CD4-positive, alpha-beta T cell treated with Interleukin-15 for 4 hours (primary cell): ENCODE data around the gene PTPRD.

Experiments used
- DNase-seq: peaks from one replicate; pipeline ENCODE4 v3.0.0-alpha.2; 2020; ENCODE audit warnings: low spot score

The PTPRD gene

DNA sequence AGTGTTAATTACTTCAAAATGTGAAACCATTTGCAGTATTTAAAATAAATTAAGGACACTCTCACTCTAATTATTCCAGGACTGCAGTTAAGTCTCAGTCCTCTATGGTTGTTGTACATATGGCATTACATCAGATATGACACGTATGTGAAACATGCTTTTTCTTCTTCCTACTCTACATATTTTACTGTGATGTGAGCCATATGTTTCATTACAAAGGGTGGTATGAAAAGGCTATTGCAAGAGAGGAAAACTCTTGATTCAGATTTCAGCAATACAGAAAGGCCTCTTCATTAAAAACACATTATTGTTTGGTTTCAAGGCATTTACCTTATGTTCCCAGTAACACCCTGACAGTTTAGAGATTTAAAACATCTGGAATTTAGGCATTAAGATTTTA lies 1848.8 kb downstream of the PTPRD start:
- no peak for DNase-seq

DNA sequence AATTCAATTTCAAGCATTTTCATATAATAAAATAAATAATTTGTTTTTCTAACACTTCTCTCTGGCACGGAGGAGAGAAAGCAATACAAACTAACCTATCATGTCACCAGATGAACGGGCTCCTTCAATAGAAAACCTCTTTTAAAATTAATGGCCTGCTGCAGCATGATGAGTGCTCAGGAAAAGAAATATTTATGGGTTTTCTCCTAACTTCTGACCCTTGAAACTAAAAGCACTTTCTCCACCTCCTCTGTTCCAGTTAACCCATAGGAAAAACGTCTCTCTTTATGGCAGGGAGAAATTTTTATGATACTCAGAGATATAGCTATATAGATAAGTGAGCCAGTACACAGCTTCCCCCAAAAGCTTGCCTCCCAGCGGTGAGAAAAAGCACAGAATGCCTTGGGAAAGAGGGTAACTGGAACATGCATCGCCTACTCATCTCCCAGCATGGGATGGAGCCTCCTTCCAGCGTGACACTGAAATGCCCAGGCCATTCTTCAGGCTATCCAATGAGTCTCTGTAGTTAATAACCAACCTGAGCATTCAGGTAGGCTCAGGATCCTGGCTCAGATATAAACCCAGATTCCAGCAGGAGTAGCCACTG lies 1850.2 kb downstream of the PTPRD start:
- DNase-seq: no peak

DNA sequence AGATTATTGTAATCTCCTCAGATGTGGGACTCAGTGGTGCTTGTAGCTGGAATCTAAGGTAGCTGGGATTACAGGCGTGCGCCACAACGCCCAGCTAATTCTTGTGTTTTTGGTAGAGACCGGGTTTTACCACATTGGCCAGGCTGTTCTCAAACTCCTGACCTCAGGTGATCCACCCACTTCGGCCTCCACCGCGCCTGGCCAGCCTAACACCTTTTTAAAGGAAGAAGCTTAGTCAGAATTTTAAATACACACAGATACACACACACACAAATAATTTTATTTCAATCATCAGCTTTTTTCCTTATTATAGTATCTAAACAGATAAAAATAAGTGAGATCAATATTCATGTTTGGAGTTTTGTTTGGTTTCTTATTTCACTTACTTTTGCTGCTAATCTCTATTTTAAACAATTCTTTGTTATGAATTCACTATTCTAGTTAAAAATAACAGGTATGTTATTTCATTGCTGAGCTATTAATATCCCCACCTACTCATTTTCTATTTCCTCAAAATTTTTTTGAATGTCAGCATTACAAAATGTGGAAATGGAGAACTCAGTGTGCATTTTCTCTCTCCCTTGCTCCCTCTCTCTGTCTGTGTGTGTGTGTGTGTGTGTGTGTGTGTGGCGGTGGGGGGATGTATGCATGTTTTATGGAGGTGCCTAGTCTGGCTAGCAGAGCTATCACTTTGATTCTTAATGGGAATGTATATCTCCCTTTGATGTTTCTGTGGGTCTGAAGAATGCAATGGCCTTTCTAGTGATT lies 1852.6 kb downstream of the PTPRD start:
- DNase-seq: no peak

DNA sequence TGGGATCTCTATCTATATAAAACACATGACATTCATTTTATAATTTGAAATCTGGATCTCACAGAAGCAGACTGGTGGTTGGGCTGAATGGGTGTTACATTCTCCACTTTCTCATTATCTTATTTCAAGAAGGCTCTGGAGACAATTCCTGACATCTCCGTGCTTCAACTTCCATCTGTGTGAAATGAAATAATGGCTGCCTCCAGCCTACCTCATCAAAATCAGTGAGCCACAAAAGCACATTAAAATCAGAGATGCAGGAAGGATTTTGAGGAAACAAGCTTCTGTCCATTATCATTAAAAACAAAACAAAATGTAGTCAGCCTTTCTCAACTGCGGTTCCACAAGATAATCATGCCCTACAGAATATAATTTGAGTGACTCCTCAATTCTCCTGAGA lies 1854.9 kb downstream of the PTPRD start:
- no peak for DNase-seq

DNA sequence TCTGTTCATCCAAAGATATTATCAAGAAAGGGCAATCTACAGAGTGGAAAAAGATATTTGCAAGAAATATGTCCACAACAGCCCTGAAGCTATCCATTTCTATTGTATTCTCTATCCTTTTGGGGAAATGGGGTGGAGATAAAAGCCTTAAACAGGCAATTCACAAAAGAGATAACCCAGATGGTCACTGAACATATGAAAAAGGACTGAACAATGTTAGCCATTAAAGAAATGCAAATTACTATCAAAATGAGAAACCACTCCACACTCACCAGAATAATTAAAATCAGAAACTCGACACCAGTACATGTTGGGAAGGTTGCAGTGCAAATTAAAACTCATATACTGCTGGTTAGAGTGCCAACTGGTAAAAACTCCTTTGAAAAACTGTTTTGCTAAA lies 1858.1 kb downstream of the PTPRD start:
- no peak for DNase-seq

DNA sequence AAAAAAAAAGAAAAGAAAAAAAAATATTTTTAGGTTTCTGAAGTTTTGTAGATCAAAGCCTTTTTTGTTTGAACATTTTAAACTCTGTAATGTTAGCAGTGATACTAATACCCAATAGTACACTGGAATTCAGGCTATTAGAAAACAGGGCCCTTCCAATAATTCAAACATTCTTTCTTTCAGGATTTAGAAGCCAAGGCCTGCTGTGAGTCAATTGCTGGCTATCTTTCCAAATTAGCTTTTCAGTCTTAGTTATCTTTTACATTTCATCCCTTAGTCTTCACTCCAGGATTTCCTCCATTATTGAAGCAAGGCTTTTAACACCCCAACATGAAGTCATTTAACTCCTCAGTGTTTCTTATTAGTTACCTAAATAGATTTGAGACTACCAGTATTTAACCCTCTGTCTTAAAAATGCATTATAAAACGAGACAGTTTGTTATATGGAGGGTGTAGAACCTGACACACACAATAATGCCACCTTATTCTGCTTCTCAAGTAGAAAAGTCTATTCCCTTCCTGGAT lies 1861.3 kb downstream of the PTPRD start:
- no peak for DNase-seq

DNA sequence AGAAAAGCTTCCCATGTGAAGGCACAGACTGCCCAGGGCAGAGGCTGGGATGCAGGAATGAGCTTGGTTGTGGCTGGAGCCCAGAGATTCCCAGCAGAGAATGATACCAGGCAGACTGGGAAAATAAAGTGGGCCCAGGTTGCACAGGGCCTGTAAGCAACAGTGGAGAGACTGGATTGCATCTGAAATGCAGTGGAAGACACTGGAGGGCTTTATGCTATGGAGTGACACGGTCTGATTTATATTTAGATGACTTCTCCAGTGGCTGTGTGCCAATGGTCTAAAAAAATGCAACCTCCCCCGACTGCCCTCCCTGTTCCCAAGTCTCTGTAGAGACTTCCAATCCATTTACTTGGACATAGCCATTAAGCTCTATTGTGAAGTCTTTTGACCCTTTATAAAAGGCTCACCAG lies 1862.2 kb downstream of the PTPRD start:
- DNase-seq: no peak

DNA sequence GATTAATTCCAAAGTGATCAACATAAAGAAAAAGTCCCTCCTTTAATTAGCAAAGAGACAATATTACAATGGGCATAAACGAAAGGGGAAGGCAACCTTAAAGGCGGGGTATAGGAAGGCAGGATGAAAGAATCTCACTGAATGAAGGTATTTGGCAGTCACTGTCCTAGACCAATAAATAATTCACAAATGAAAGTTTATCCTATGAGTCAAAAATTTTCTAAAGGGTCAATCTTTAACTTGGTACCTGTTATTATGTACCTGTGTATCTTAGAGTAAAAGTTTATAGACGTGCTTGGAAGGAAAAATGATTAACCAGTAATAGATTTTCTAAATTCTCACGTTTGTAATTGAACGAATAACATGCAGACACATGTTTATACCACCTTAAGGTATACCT lies 1867.5 kb downstream of the PTPRD start:
- DNase-seq: no peak

DNA sequence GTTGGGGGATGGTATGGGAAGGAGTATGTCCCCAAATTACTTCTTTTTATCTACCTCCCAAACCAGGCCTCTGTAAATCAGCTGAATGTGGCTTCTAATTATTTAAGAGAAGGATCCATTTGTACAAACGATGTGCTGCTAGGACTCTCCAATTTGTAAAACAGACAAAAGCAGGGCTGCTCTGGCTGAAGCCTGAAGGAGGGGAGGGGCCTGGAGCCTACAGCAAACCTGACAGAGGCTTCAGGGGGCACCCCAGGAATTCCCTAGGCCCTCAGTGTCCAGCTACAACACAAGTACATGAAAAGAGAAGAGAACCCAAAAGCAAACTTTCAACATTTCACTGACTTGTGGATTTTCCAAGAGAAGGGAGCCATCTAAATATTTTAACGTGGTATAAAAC lies 1873.9 kb downstream of the PTPRD start:
- no peak for DNase-seq

DNA sequence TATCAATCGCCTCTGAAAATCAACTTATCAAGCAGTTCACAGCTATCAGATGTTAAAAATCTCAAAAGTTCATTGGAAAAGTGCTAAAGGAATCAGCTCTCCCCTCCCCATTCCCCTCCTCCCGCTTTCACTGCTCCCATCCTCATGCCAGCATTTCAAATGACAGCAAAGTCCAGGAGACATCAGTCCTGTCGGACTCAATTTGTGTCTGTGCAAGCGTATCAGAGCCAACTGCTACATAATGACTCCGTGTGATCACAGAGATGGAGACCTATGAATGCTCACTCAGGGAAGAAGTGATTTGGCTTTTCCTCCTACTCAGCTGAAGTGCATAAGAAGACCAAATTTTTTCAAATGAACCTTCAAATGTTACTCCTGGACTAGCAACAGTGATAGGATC lies 1876.0 kb downstream of the PTPRD start:
- DNase-seq: no peak

DNA sequence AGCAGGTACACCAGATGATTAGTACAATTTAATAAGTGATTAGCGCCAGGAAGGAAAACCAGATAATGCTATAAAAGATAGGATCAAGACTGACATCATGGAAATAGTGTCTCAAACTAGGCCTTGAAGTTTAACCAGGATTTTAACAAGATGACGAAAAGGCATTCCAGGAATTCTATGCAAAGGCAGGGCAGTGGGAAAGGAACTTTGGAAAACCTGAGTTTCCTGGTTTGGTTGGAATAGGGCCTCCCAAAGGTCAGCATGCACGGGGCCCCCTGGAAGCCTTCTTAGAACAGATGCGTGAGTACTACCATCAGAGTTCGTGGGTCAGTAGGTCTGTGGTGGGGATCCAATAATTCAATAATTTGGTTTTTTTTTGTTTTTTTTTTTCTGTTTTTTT lies 1878.0 kb downstream of the PTPRD start:
- DNase-seq: no peak

DNA sequence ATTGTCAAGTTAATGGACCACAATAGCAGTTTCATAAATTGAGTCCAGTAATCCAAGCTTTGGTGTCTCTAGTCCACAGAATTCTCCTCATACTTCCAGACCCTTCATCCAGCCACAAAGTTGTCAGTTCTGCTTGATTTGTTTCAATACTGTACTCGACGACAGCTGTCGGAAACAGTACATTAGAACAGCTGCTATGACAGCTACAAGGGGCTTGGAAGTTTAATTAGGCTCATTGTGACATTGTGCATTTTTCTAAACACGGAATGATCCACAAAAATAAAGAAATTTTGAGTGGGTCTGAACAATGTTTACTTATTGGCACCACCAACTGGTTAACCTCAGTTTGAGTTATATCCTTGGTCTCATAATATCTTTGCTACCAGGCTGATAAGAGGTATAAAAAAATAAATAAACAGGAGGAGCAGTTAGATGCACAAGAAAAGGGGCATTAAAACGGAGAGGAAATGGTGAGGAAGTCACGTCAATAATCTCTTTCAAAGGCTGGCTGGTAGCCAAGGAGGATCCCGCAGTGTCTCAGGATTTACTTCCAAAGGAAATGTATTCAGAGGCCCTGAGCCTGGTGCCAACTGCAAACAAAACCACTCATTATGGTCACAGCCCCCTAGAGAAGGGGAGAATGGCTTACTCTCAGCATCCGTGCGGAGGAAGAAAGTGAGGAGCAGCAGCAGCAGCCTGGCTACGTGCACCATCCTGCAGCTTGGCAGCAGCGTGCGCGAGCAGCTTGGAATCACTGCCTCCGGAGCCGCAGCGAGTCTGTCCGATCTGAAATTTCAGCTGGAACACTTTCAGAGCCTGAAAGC lies 1879.5 kb downstream of the PTPRD start:
- no peak for DNase-seq

DNA sequence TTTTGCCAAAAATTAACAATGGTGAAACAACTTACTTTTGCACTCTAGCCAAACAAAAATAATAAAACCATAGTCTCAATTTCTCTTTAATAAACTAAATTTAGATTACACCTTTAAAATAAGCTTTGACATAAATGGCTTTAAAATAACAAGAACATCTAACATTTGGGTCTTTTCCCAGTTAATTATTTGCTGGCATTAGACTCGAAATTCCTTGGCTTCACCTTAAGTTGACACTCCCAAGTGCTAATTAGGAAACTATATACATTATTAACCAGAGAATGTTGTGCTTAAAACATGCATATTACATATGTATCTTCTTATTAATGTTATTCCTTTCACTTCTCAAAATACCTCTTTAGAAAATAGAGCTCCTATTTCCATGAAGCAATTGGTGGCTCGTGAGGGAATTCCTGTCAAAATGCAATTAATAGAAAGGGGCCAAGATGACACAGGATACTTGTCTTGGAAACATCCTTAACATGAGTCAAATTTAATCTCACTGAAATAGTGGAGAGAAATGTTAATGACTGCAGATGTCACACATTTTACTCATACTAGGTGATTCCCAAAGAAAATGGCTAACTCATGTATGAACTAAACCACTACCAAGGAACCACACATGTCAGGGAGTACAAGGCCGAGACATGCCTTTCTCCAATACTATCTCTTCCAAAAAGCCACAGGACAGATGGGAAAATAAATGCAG lies 1880.3 kb downstream of the PTPRD start:
- no peak for DNase-seq

DNA sequence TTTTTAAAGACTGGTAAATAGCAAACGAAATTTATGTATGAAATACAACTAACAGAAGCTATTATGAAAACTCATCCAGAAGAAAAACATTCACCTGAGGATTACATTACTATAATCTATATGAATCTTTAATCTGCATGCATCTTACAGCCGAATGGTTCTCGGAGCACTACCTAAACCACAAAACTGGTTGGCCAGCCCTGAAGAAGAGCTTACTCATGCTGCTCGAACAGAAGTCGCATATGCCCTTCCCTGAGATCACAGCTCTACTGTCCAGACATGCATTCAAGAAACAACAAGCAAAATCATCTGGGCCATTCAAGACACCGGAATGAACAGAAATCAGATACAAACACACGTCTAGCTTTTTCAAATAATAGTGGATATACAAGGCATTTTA lies 1882.2 kb downstream of the PTPRD start:
- no peak for DNase-seq

DNA sequence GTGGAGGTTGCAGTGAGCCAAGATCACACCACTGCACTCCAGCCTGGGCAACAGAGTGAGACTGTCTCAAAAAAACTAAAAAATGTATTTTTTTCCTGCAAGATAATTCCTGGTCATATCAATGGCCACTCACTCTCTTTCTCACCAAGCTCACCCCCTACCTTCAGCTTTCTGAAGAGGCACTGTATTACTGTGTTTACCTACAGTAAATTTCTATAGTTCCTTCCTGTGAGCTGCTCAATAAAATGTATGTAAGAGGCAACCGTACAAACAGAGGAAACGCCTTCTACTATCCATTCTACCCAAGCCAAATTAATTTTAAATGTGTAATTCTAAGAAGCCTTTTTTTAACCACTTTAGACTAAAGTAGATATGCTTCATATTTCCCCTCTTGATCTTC lies 1883.9 kb downstream of the PTPRD start:
- no peak for DNase-seq

DNA sequence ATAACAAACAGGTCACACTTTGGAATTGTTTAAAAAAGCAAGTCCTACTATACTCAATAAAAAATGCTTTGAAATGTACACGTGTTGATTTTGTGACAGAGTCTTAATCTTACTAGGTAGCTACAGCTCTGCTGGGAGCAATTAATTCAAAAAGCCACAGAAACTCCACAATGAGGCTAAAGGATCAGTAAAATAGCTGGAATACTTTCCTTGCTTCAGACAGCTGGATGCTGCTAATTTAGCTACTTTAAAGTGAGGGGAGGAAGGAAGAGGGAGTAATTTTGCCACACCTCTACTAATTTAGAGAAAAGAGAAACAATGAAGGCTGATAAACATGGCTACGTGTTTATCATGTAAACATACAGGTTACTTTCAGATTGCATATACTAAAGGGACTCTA lies 1885.6 kb downstream of the PTPRD start:
- no peak for DNase-seq

DNA sequence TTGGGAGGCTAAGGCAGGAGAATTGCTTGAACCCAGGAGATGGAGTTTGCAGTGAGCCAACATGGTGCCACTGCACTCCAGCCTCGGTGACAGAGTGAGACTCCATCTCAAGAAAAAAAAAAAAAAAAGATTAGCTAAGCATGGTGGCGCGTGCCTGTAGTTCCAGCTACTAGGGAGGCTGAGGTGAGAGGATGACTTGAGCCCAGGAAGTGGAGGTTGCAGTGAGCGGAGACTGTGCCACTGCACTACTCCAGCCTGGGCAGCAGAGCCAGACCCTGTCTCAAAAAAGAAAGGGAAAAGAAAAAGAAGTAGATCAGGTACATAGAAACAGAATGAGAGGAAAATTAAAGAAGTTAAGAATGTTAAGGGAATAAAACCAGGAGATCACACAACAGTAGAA lies 1886.1 kb downstream of the PTPRD start:
- DNase-seq: no peak

DNA sequence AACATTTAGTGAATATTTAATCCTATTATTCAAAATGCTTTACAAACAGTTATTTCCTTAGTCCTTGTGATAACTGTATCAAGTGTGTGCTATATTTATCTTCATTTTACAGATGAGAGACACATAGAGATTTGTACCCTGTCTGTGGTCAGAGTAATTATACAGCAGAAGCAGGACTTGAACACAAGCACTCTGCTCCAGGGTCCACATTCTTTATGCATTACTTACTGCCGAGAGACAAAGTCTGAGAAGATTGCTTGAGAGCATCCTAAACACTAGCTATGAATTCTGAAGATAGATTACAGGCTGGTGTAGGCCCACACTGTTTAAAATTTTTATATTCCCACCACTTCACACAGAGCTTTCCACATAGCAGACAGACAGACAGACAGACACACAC lies 1887.2 kb downstream of the PTPRD start:
- DNase-seq: no peak

DNA sequence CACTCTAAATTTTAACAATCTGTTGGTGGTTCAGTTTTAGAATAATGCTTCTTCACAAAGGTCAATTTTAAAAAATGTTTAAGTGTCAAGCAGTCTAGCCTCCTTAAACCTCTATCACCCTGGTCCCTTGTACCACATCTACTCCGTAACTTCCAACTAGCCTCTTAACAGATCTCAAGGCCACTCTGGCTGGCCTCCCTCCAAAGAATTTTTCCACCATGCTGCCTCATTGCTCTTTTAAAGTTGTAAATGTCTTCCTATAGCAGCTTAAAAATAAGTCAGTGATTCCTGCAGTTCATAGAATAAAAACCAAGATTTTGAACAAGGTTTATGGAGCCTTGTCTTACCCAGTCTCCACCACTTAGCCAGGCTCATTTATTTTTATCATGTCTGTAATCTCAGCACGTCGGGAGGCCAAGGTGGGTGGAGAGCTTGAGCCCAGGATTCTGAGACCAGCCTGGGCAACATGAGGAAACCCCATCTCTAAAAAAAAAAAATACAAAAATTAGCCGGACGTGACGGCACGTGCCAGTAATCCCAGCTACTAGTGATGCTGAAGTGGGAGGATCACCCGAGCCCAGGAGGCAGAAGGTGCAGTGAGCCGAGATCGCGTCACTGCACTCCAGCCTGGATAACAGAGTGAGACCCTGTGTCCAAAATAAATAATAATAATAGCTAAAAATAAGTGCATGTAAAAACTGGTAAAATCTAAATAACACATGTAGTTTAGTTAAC lies 1888.4 kb downstream of the PTPRD start:
- no peak for DNase-seq

DNA sequence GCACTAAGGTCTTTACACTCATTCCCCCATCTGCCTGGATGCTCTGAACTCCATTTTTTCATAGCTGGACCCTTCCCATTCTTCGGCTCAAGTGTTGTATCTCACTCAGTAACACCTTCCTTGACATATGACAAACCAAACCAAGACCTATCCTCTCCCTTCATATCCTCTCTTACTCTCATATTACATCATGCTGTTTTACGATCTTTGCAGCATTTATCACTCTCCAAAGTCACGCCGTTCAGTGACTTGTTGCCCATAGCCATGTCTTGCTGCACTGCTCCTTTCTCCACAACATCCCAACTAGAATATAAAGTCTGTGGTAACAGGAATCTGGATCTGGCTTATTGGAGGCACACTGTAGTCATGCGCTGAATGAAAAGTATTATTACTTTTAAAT lies 1889.6 kb downstream of the PTPRD start:
- no peak for DNase-seq

DNA sequence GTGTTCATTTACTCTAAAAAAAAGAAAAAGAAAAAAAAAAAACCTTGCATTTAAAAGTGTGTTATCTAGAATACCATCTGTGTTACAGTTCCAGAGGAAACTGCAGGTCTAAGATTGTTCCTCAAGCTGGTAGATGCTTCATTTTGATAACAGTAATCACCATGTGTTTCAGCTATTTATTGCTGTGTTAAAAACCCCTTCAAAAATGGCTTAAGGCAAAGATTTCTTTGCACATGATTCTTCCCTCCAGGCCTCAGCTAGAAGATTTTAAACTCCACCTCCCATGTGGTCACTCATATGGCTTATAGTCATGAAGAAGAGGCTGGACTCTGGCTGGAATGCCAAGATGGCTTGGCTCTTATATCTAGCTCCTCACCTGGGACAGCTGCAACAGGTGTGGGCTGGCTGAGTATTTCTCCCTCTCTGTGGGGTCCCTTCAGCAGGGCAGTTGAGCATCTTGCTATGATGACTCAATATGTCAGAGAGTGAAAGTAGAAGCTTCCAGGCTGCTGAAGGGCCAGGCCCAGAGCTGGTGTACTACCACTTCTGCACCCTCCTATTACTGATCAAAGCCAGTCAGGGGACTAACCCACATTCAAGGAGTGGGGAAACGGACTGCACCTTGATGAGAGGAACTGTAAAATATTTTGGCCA lies 1892.8 kb downstream of the PTPRD start:
- DNase-seq: no peak
